Right lung (tissue), 10 donors: ENCODE results near the gene STAB2. TPM values are rescaled to one million over a fixed set of nuclear protein-coding genes. Genes with fewer than 3 reads are reported as not detected.

Source experiments
- DNase-seq, 2 donors: peaks; one replicate each; pipeline ENCODE4 v3.0.0-alpha.2; 2013
- long read RNA-seq, 8 donors: transcript quantifications; one replicate each; lab custom pipeline, GENCODE V29; 2026
- polyA plus RNA-seq, 5 donors: library from polyadenylated mRNA; unstranded; fragments of 120-200 nt; gene quantifications; one replicate each; pipeline versions ENCODE4 v1.2.1 to v1.2.3, GENCODE V29; 2013; ENCODE audit warnings: inconsistent platforms in 1 of 5, low replicate concordance in 1 of 5; ENCODE audit not compliant: insufficient read length in 5 of 5, insufficient read depth in 1 of 5

Gene STAB2
- 10 to 100 TPM; 19.9 to 34.7 (median 31.1) TPM for polyA plus RNA-seq
- long read RNA-seq, donor 1, partial matches to known transcripts = 8 of 8 reads
- long read RNA-seq, donor 1, other reads (novel, unspliced or antisense) = 0 of 8 reads
- long read RNA-seq, donor 2 = 0 reads
- long read RNA-seq, donor 3 = 0 reads
- long read RNA-seq, donor 4 = 0 reads
- long read RNA-seq, donor 5 = 0 reads
- long read RNA-seq, donor 6, full-length matches to known transcripts = 1 of 1 reads
- long read RNA-seq, donor 6, partial matches to known transcripts = 0 of 1 reads
- long read RNA-seq, donor 6, other reads (novel, unspliced or antisense) = 0 of 1 reads
- long read RNA-seq, donor 7 = 0 reads
- long read RNA-seq, donor 8 = 0 reads

GRCh38 chr12:103586791-103587370 lies at the start of gene STAB2:
TSS of gene STAB2 (plus strand) at chr12:103587273. CDS start at chr12:103587477, 204 bp downstream.
- no peak for DNase-seq

GRCh38 chr12:103538397-103538796 lies 48.7 kb upstream of the STAB2 start:
- DNase-seq = no peak

GRCh38 chr12:103540319-103540718 lies 46.8 kb upstream of the STAB2 start:
- no peak for DNase-seq

- DNase-seq = no peak
These were observed 45.0 kb upstream of the STAB2 start for GRCh38 chr12:103542078-103542477.

- DNase-seq = no peak
These were observed 40.1 kb upstream of the STAB2 start for GRCh38 chr12:103546959-103547358.

GRCh38 chr12:103547376-103547775 lies 39.7 kb upstream of the STAB2 start:
- DNase-seq = no peak

- no peak for DNase-seq
These were observed 39.1 kb upstream of the STAB2 start for GRCh38 chr12:103547929-103548328.

- DNase-seq = peak; percentile 40 to 58
These were observed 38.2 kb upstream of the STAB2 start for GRCh38 chr12:103548622-103549601.

- DNase-seq = no peak
These were observed 30.0 kb upstream of the STAB2 start for GRCh38 chr12:103556890-103557627.

GRCh38 chr12:103557628-103558010 lies 29.5 kb upstream of the STAB2 start:
- no peak for DNase-seq

- no peak for DNase-seq
These were observed 28.2 kb upstream of the STAB2 start for GRCh38 chr12:103558879-103559278.

GRCh38 chr12:103560604-103561101 lies 26.4 kb upstream of the STAB2 start:
- DNase-seq = no peak

GRCh38 chr12:103561174-103561573 lies 25.9 kb upstream of the STAB2 start:
- DNase-seq = no peak

GRCh38 chr12:103566398-103566797 lies 20.7 kb upstream of the STAB2 start:
- no peak for DNase-seq

- no peak for DNase-seq
These were observed 17.8 kb upstream of the STAB2 start for GRCh38 chr12:103569278-103569677.

GRCh38 chr12:103571286-103571685 lies 15.8 kb upstream of the STAB2 start:
- DNase-seq = no peak

- no peak for DNase-seq
These were observed 14.6 kb upstream of the STAB2 start for GRCh38 chr12:103572312-103573045.

- no peak for DNase-seq
These were observed 13.9 kb upstream of the STAB2 start for GRCh38 chr12:103573185-103573584.

- no peak for DNase-seq
These were observed 8.1 kb upstream of the STAB2 start for GRCh38 chr12:103578926-103579325.

- DNase-seq = no peak
These were observed 7.0 kb upstream of the STAB2 start for GRCh38 chr12:103580026-103580425.

GRCh38 chr12:103583008-103583407 lies 4.1 kb upstream of the STAB2 start:
- no peak for DNase-seq
